ENCODE measurements around the gene ATP2C2.

- TF ChIP-seq POLR2A (IDR thresholded peaks at IDR 0.05) (no peak), CTCF (IDR thresholded peaks at IDR 0.05) (no peak)
Measured at GRCh38 chr16:84378567-84378966, 10.2 kb downstream of the ATP2C2 start.
